H1 (cell line): Measurements from ENCODE around the gene GDPGP1. TPM values are rescaled to one million over a fixed set of nuclear protein-coding genes. Genes with fewer than 3 reads are reported as not detected.

Experiments
- CTCF ChIA-PET: fragments of 300-600 bp; sonication (Branson Sonifier 250); formaldehyde crosslinking; loops from one replicate; lab custom pipeline; 2021; ENCODE audit not compliant: partially characterized antibody; lab: Charles Lee
- POLR2A ChIA-PET: fragments of 300-600 bp; sonication (Branson Sonifier 250); formaldehyde crosslinking; loops from one replicate; lab custom pipeline; 2021; ENCODE audit warnings: inconsistent platforms; ENCODE audit not compliant: partially characterized antibody; lab: Charles Lee
- DNase-seq, 2 experiments: peaks; one replicate each; pipeline versions ENCODE4 v3.0.0 to v3.0.0-alpha.2; 2010 to 2022; ENCODE audit warnings: low spot score in 2 of 2, low read depth in 1 of 2, mixed read lengths in 1 of 2
- FAIRE-seq: peaks from 2 replicates; lab custom pipeline; 2011; peaks lifted over from hg19 to GRCh38; lab: Jason Lieb, UNC
- H2AFZ ChIP-seq: 2 replicates; pipeline ENCODE4 v1.8.1; 2012; ENCODE audit warnings: low read length, inconsistent platforms
- H2AK5ac ChIP-seq: 2 replicates; pipeline ENCODE4 v1.6.1; 2013; ENCODE audit warnings: low read depth, low read length
- H2BK120ac ChIP-seq: replicated peaks from 2 replicates; pipeline ENCODE3; 2013; ENCODE audit warnings: low read depth, low read length, inconsistent platforms
- H2BK12ac ChIP-seq: 2 replicates; pipeline ENCODE4 v1.6.1; 2013; ENCODE audit warnings: low read depth, low read length
- H2BK15ac ChIP-seq: 2 replicates; pipeline ENCODE4 v1.6.1; 2013; ENCODE audit warnings: low read length
- H2BK20ac ChIP-seq: 2 replicates; pipeline ENCODE4 v1.6.1; 2013; ENCODE audit warnings: low read length
- H2BK5ac ChIP-seq: 2 replicates; pipeline ENCODE4 v1.6.1; 2013; ENCODE audit warnings: low read depth, low read length
- H3K14ac ChIP-seq: 2 replicates; pipeline ENCODE4 v1.6.1; 2013; ENCODE audit warnings: inconsistent platforms; ENCODE audit not compliant: insufficient read length
- H3K18ac ChIP-seq: 2 replicates; pipeline ENCODE4 v1.6.1; 2013; ENCODE audit warnings: low read length; ENCODE audit errors: extremely low read depth
- H3K23ac ChIP-seq: 2 replicates; pipeline ENCODE4 v1.6.1; 2013; ENCODE audit warnings: inconsistent platforms; ENCODE audit not compliant: insufficient read length
- H3K23me2 ChIP-seq: 2 replicates; pipeline ENCODE4 v1.6.1; 2013; ENCODE audit warnings: low read depth, low read length
- H3K27ac ChIP-seq: 2 replicates; pipeline ENCODE4 v1.6.1; 2011; ENCODE audit warnings: low read depth, low read length, inconsistent platforms
- H3K27me3 ChIP-seq, 4 experiments: replicated peaks in 1 of 4; 1 replicate in 1 of 4; 2 replicates in 3 of 4; pipeline versions ENCODE4 v1.6.1 to v1.8.1; 2011 to 2013; ENCODE audit warnings: low read length in 3 of 4, mild to moderate bottlenecking in 3 of 4, inconsistent platforms in 2 of 4, mixed read lengths in 2 of 4, moderate library complexity in 1 of 4; ENCODE audit not compliant: control insufficient read depth in 3 of 4, insufficient read depth in 3 of 4; ENCODE audit errors: extremely low read depth in 1 of 4
- H3K36me3 ChIP-seq, 4 experiments: 2 replicates each; pipeline versions ENCODE4 v1.6.1 to v1.8.1; 2011 to 2013; ENCODE audit warnings: mild to moderate bottlenecking in 4 of 4, low read length in 3 of 4, moderate library complexity in 2 of 4, control low read depth in 1 of 4, inconsistent platforms in 1 of 4; ENCODE audit not compliant: insufficient read depth in 4 of 4, control insufficient read depth in 2 of 4
- H3K4ac ChIP-seq: replicated peaks from 2 replicates; pipeline ENCODE3; 2013; ENCODE audit warnings: low read length, low read depth, mixed read lengths, inconsistent platforms; ENCODE audit not compliant: insufficient read length
- H3K4me1 ChIP-seq, 4 experiments: replicated peaks in 1 of 4; 1 replicate in 1 of 4; 2 replicates in 3 of 4; pipeline versions ENCODE4 v1.6.1 to v1.8.1; 2011 to 2013; ENCODE audit warnings: low read length in 3 of 4, inconsistent platforms in 2 of 4, mixed read lengths in 1 of 4; ENCODE audit not compliant: insufficient read depth in 4 of 4, control insufficient read depth in 3 of 4
- H3K4me2 ChIP-seq, 2 experiments: 2 replicates each; pipeline versions ENCODE4 v1.6.1 to v1.8.1; 2011 to 2013; ENCODE audit warnings: low read depth in 2 of 2, low read length in 2 of 2, control low read depth in 1 of 2, inconsistent platforms in 1 of 2, mild to moderate bottlenecking in 1 of 2; ENCODE audit not compliant: insufficient read depth in 1 of 2
- H3K4me3 ChIP-seq, 4 experiments: fragments of 200-600, 300-600 bp in 1 of 4; sonication (generic), shearing (Covaris generic), sonication (Bioruptor Twin) in 1 of 4; 2 replicates each; pipeline versions ENCODE4 v1.5.1 to v1.8.1; 2011 to 2016; ENCODE audit warnings: low read length in 4 of 4, low read depth in 3 of 4, control low read depth in 2 of 4, inconsistent platforms in 2 of 4, mild to moderate bottlenecking in 2 of 4, mixed read lengths in 1 of 4, moderate library complexity in 1 of 4; ENCODE audit not compliant: insufficient read depth in 2 of 4; ENCODE audit errors: extremely low read depth in 1 of 4
- H3K56ac ChIP-seq: replicated peaks from 2 replicates; pipeline ENCODE3; 2013; ENCODE audit warnings: low read depth, mild to moderate bottlenecking, mixed read lengths, low read length, inconsistent platforms; ENCODE audit not compliant: insufficient read length
- H3K79me1 ChIP-seq: 2 replicates; pipeline ENCODE4 v1.6.1; 2013; ENCODE audit warnings: low read depth, low read length, control low read depth
- H3K79me2 ChIP-seq, 2 experiments: 2 replicates each; pipeline versions ENCODE4 v1.6.1 to v1.8.1; 2012 to 2013; ENCODE audit warnings: low read length in 2 of 2, mild to moderate bottlenecking in 2 of 2, inconsistent platforms in 1 of 2; ENCODE audit not compliant: insufficient read depth in 2 of 2, control insufficient read depth in 1 of 2
- H3K9ac ChIP-seq, 4 experiments: replicated peaks in 1 of 4; 1 replicate in 1 of 4; 2 replicates in 3 of 4; pipeline versions ENCODE4 v1.6.1 to v1.8.1; 2011 to 2013; ENCODE audit warnings: low read depth in 3 of 4, low read length in 3 of 4, control low read depth in 2 of 4, mild to moderate bottlenecking in 2 of 4, moderate library complexity in 2 of 4, inconsistent platforms in 1 of 4; ENCODE audit errors: extremely low read depth in 1 of 4
- H3K9me3 ChIP-seq, 2 experiments: 2 replicates each; pipeline versions ENCODE4 v1.6.1 to v1.8.1; 2012 to 2013; ENCODE audit warnings: mild to moderate bottlenecking in 2 of 2, moderate library complexity in 2 of 2, control low read depth in 1 of 2, inconsistent platforms in 1 of 2, low read depth in 1 of 2, low read length in 1 of 2, mixed read lengths in 1 of 2; ENCODE audit not compliant: insufficient read depth in 2 of 2
- H4K20me1 ChIP-seq, 2 experiments: replicated peaks in 1 of 2; 2 replicates each; pipeline versions ENCODE3 to v1.8.1; 2011 to 2013; ENCODE audit warnings: inconsistent platforms in 2 of 2, low read length in 2 of 2, mild to moderate bottlenecking in 1 of 2; ENCODE audit not compliant: insufficient read depth in 2 of 2, control insufficient read depth in 1 of 2
- H4K5ac ChIP-seq: 2 replicates; pipeline ENCODE4 v1.6.1; 2013; ENCODE audit warnings: low read length, low read depth, mixed read lengths, inconsistent platforms; ENCODE audit not compliant: insufficient read length
- H4K8ac ChIP-seq: 2 replicates; pipeline ENCODE4 v1.8.0; 2013; ENCODE audit warnings: mild to moderate bottlenecking, moderate library complexity, low read length, inconsistent platforms; ENCODE audit not compliant: insufficient read depth; ENCODE audit errors: extremely low read depth
- H4K91ac ChIP-seq: replicated peaks from 2 replicates; pipeline ENCODE3; 2013; ENCODE audit warnings: low read length, mixed read lengths, inconsistent platforms; ENCODE audit not compliant: insufficient read length
- ATF3 ChIP-seq: IDR thresholded peaks from 2 replicates; pipeline ENCODE4 v1.6.1; 2011; ENCODE audit warnings: low read depth, mild to moderate bottlenecking, low read length; ENCODE audit not compliant: insufficient read depth
- CEBPB ChIP-seq: IDR thresholded peaks from 2 replicates; pipeline ENCODE4 v1.6.1; 2012; ENCODE audit warnings: low read depth, low read length
- EGR1 ChIP-seq: IDR thresholded peaks from 2 replicates; pipeline ENCODE4 v1.6.1; 2011; ENCODE audit warnings: low read depth, low read length, borderline replicate concordance
- EP300 ChIP-seq, 2 experiments: IDR thresholded peaks; 1 replicate in 1 of 2; 2 replicates in 1 of 2; pipeline ENCODE4 v1.6.1; 2011 to 2012; ENCODE audit warnings: low read depth in 2 of 2, low read length in 2 of 2, mild to moderate bottlenecking in 2 of 2, borderline replicate concordance in 1 of 2, inconsistent platforms in 1 of 2, moderate library complexity in 1 of 2
- POLR2AphosphoS5 ChIP-seq: IDR thresholded peaks from 2 replicates; pipeline ENCODE4 v1.6.1; 2011; ENCODE audit warnings: low read depth, low read length
- RBBP5 ChIP-seq: IDR thresholded peaks from 2 replicates; pipeline ENCODE4 v1.7.1; 2012; ENCODE audit warnings: low read depth, mild to moderate bottlenecking, inconsistent platforms, low read length, moderate library complexity, borderline replicate concordance
- SIN3A ChIP-seq, 2 experiments: IDR thresholded peaks in 1 of 2; conservative IDR thresholded peaks in 1 of 2; 2 replicates each; pipeline ENCODE4 v1.6.1; 2011 to 2012; ENCODE audit warnings: low read length in 2 of 2, improper control_type of control experiment in 1 of 2, low read depth in 1 of 2, mild to moderate bottlenecking in 1 of 2
- SIRT6 ChIP-seq: IDR thresholded peaks from one replicate; pipeline ENCODE4 v1.7.1; 2012; ENCODE audit warnings: low read length, inconsistent platforms
- SIX5 ChIP-seq: IDR thresholded peaks from 2 replicates; pipeline ENCODE4 v1.6.1; 2011; ENCODE audit warnings: mild to moderate bottlenecking, low read depth, low read length
- SP1 ChIP-seq: IDR thresholded peaks from 2 replicates; pipeline ENCODE4 v1.6.1; 2011; ENCODE audit warnings: low read depth, low read length
- TBP ChIP-seq: IDR thresholded peaks from 2 replicates; pipeline ENCODE4 v1.6.1; 2011; ENCODE audit warnings: low read depth, low read length, improper control_type of control experiment
- WGBS, 2 experiments: shearing (Covaris generic) in 1 of 2; methylation state at CpG; one replicate each; pipeline versions ENCODE4 v1.1.6 to v1.1.7; 2013 to 2015; ENCODE audit warnings: low lambda C conversion rate in 2 of 2, mixed read lengths in 2 of 2, inconsistent platforms in 1 of 2, low coverage in 1 of 2, missing lambda C conversion rate in 1 of 2; ENCODE audit not compliant: insufficient replicate concordance in 2 of 2, insufficient coverage in 1 of 2, insufficient read length in 1 of 2; ENCODE audit errors: extremely low coverage in 1 of 2, missing lambda C conversion rate in 1 of 2; 5-methylcytosine and 5-hydroxymethylcytosine counted together
- polyA plus RNA-seq, 7 experiments: library from polyadenylated mRNA; depleted of rRNA in 3 of 7; stranded (reverse) in 5 of 7; unstranded in 2 of 7; fragments of >200 nt in 5 of 7; fragments of 200-250 nt in 2 of 7; gene quantifications; 1 replicate in 5 of 7; 2 replicates in 1 of 7; 4 replicates in 1 of 7; pipeline versions ENCODE4 v1.2.1 to v1.2.3, GENCODE V29; 2011 to 2013; ENCODE audit warnings: missing spikeins in 2 of 7, mixed read lengths in 2 of 7
- total RNA-seq: library from RNA; stranded (reverse); fragmentation: NEBNext Ultra II Directional; extraction: Animal tissue kit (Norgen Biotek cat#: 25700); gene quantifications from 2 replicates; pipeline ENCODE4 v1.2.1, GENCODE V29; 2021

GDPGP1 gene
- total and polyA plus RNA-seq, 2 of the 8 experiments (the other 6 are each of a cell fraction or from before 2014, with no cell fraction given): 1.8 to 5.6 TPM

- H3K4me1 ChIP-seq: peaks cover 0 to 3% (median 1%) of the 10 kb centered on the region in 4 experiments; a peak in 3 of 7 replicates
- POLR2A ChIA-PET: interaction anchor here (1.8 kb wide), 1 partner anchor 13 kb away, joined by 6 read pairs; no protein-coding TSS in a partner anchor
- TF ChIP-seq CEBPB (no peak), RBBP5 (no peak), SIN3A (conservative IDR thresholded peaks at IDR 0.05 in 1 of 2, IDR thresholded peaks at IDR 0.05 in 1 of 2; ENCODE audit: low read depth in 1 of 2, low read length in 2 of 2) (no peak), ATF3 (no peak), SIRT6 (no peak), EGR1 (no peak), TBP (no peak), POLR2AphosphoS5 (no peak), SP1 (no peak), EP300 (IDR thresholded peaks at IDR 0.05; ENCODE audit: borderline replicate concordance in 1 of 2, low read depth in 2 of 2, low read length in 2 of 2) (no peak), SIX5 (no peak)
These were observed 53.9 kb downstream of the GDPGP1 start for GRCh38 chr15:90287946-90288345.

More at GRCh38 chr15:90287946-90288345, 53.9 kb downstream of the GDPGP1 start:
- no peak overlapping the region for H3K27ac ChIP-seq
- DNase-seq: no peak
- no peak overlapping the region for H2AFZ ChIP-seq
- H4K8ac ChIP-seq: no peak overlapping the region
- no peak overlapping the region for H4K91ac ChIP-seq
- no peak overlapping the region for H2BK12ac ChIP-seq
- H3K23ac ChIP-seq: no peak overlapping the region
- no peaks in the 10 kb centered on the region for H3K23me2 ChIP-seq
- no peak overlapping the region for H3K18ac ChIP-seq
- 95% methylated on average over 6 of the region's 6 CpGs; no CpG with 5 or more reads in 1 of the 2 experiments for WGBS, 2 experiments
- H3K36me3 ChIP-seq: no peaks in the 10 kb centered on the region
- no peak for FAIRE-seq
- H2BK15ac ChIP-seq: no peak overlapping the region
- H3K9ac ChIP-seq: no peak overlapping the region
- H3K4me3 ChIP-seq: no peak overlapping the region
- no peak overlapping the region for H3K4ac ChIP-seq
- H3K27me3 ChIP-seq: no peaks in the 10 kb centered on the region
- no peak overlapping the region for H2AK5ac ChIP-seq
- no peak overlapping the region for H3K14ac ChIP-seq
- H4K20me1 ChIP-seq: no peaks in the 10 kb centered on the region
- H3K4me2 ChIP-seq: no peak overlapping the region
- H3K56ac ChIP-seq: no peak overlapping the region
- H3K79me2 ChIP-seq: no peaks in the 10 kb centered on the region
- no peak overlapping the region for H2BK20ac ChIP-seq
- H2BK120ac ChIP-seq: no peak overlapping the region
- H3K79me1 ChIP-seq: no peaks in the 10 kb centered on the region
- H3K9me3 ChIP-seq: no peaks in the 10 kb centered on the region
- no peak overlapping the region for H2BK5ac ChIP-seq
- no peak overlapping the region for H4K5ac ChIP-seq
- CTCF ChIA-PET: interaction anchor here (0.7 to 1.8 kb wide), 6 partner anchors 13 to 194 kb away, joined by 3 to 7 read pairs (median 4); no protein-coding TSS in a partner anchor
